Measurements from ENCODE around the gene GNB3.

- TF ChIP-seq CTCF (conservative IDR thresholded peaks at IDR 0.05 in 1 of 2, IDR thresholded peaks at IDR 0.05 in 1 of 2; ENCODE audit: extremely low read depth in 1 of 2, insufficient read depth in 1 of 2, low read depth in 1 of 2, low read length in 2 of 2) (no peak), EZH2 (IDR thresholded peaks at IDR 0.05; ENCODE audit: borderline replicate concordance, low read length) (no peak)
These were observed 1.1 kb upstream of the GNB3 start for GRCh38 chr12:6839482-6840201.

Measured in mammary epithelial cell (primary cell).